HEK293 (cell line): Measurements from ENCODE around the gene PSMB1.

Source experiments
- CTCF ChIA-PET: fragments of 350-600 bp; formaldehyde crosslinking; extraction: SDS; loops from one replicate; lab custom pipeline; 2021; ENCODE audit warnings: antibody characterized with exemption; lab: Yijun Ruan, JAX
- POLR2A ChIA-PET: fragments of 300-600 bp; formaldehyde crosslinking; extraction: SDS; loops from one replicate; lab custom pipeline; 2020; ENCODE audit warnings: antibody characterized with exemption, inconsistent platforms; lab: Yijun Ruan, JAX
- H3K27ac ChIP-seq: fragments of 200-500 bp; sonication (Bioruptor generic); 2 replicates; pipeline ENCODE4 v1.5.1; 2014; ENCODE audit warnings: low read depth, low read length, control low read depth, inconsistent platforms; ENCODE audit errors: extremely low read depth
- H3K36me3 ChIP-seq, 2 experiments: fragments of 200-500 bp in 1 of 2; sonication (Bioruptor generic) in 1 of 2; 1 replicate in 1 of 2; 2 replicates in 1 of 2; pipeline ENCODE4 v1.5.1; 2014 to 2017; ENCODE audit warnings: inconsistent platforms in 2 of 2, low read length in 2 of 2; ENCODE audit not compliant: control insufficient read depth in 2 of 2, insufficient read depth in 1 of 2
- H3K4me1 ChIP-seq: fragments of 200-500 bp; sonication (Bioruptor generic); 2 replicates; pipeline ENCODE4 v1.5.1; 2014; ENCODE audit warnings: mild to moderate bottlenecking, low read length, inconsistent platforms; ENCODE audit not compliant: control insufficient read depth, insufficient read depth
- H3K4me3 ChIP-seq: 2 replicates; pipeline ENCODE4 v1.5.1; 2011; ENCODE audit warnings: low read depth, mild to moderate bottlenecking, control low read depth, low read length, moderate library complexity
- H3K9me3 ChIP-seq: fragments of 200-500 bp; sonication (Bioruptor generic); 2 replicates; pipeline ENCODE4 v1.5.1; 2014; ENCODE audit warnings: low read depth, low read length, inconsistent platforms; ENCODE audit not compliant: control insufficient read depth, insufficient read depth
- BCL11A ChIP-seq: fragments of 450-650 bp; formaldehyde crosslinking; IDR thresholded peaks from 2 replicates; pipeline ENCODE4 v1.5.1; 2016; ENCODE audit warnings: low read depth, missing biosample characterization, missing genetic modification characterization
- FEZF1 ChIP-seq: fragments of 450-650 bp; formaldehyde crosslinking; IDR thresholded peaks from 2 replicates; pipeline ENCODE4 v1.5.1; 2016; ENCODE audit warnings: missing biosample characterization, missing genetic modification characterization
- GFI1B ChIP-seq: fragments of 450-650 bp; formaldehyde crosslinking; IDR thresholded peaks from 2 replicates; pipeline ENCODE4 v1.5.1; 2016; ENCODE audit warnings: missing biosample characterization, missing genetic modification characterization
- HOXC10 ChIP-seq: sonication (generic); formaldehyde crosslinking; IDR thresholded peaks from 2 replicates; pipeline ENCODE4 v1.8.1; 2023; ENCODE audit warnings: mild to moderate bottlenecking, missing genetic modification reagents
- IKZF3 ChIP-seq: fragments of 450-650 bp; IDR thresholded peaks from 2 replicates; pipeline ENCODE4 v1.5.0; 2018; ENCODE audit warnings: missing biosample characterization, mild to moderate bottlenecking, missing genetic modification characterization, moderate library complexity
- KLF10 ChIP-seq: fragments of 450-650 bp; IDR thresholded peaks from 2 replicates; pipeline ENCODE4 v1.5.1; 2018; ENCODE audit warnings: missing biosample characterization, mild to moderate bottlenecking, missing genetic modification characterization
- KLF8 ChIP-seq: fragments of 450-650 bp; formaldehyde crosslinking; IDR thresholded peaks from 2 replicates; pipeline ENCODE4 v1.5.1; 2016; ENCODE audit warnings: missing biosample characterization, missing genetic modification characterization
- RBAK ChIP-seq: fragments of 450-650 bp; formaldehyde crosslinking; IDR thresholded peaks from 2 replicates; pipeline ENCODE4 v1.5.1; 2016; ENCODE audit warnings: missing biosample characterization, missing genetic modification characterization
- TCF7L2 ChIP-seq: IDR thresholded peaks from 2 replicates; pipeline ENCODE4 v1.6.1; 2011; ENCODE audit warnings: low read depth, mild to moderate bottlenecking, inconsistent platforms, low read length, moderate library complexity, borderline replicate concordance
- ZEB2 ChIP-seq: fragments of 450-650 bp; formaldehyde crosslinking; IDR thresholded peaks from 2 replicates; pipeline ENCODE4 v1.5.1; 2016; ENCODE audit warnings: missing biosample characterization, missing genetic modification characterization
- ZFP41 ChIP-seq: fragments of 450-650 bp; formaldehyde crosslinking; IDR thresholded peaks from 2 replicates; pipeline ENCODE4 v1.5.1; 2016; ENCODE audit warnings: missing biosample characterization, missing genetic modification characterization, borderline replicate concordance
- ZNF10 ChIP-seq: fragments of 450-650 bp; formaldehyde crosslinking; IDR thresholded peaks from 2 replicates; pipeline ENCODE4 v1.5.1; 2017; ENCODE audit warnings: missing biosample characterization, missing genetic modification characterization
- ZNF112 ChIP-seq: fragments of 450-650 bp; formaldehyde crosslinking; IDR thresholded peaks from 2 replicates; pipeline ENCODE4 v1.5.0; 2017; ENCODE audit warnings: missing biosample characterization, missing genetic modification characterization
- ZNF132 ChIP-seq: fragments of 450-650 bp; formaldehyde crosslinking; IDR thresholded peaks from 2 replicates; pipeline ENCODE4 v1.5.1; 2017; ENCODE audit warnings: missing biosample characterization, missing genetic modification characterization, borderline replicate concordance
- ZNF324 ChIP-seq: fragments of 450-650 bp; formaldehyde crosslinking; IDR thresholded peaks from 2 replicates; pipeline ENCODE4 v1.5.1; 2016; ENCODE audit warnings: missing biosample characterization, missing genetic modification characterization
- ZNF335 ChIP-seq: fragments of 450-650 bp; formaldehyde crosslinking; conservative IDR thresholded peaks from 2 replicates; pipeline ENCODE4 v1.5.1; 2016; ENCODE audit warnings: missing biosample characterization, missing genetic modification characterization
- ZNF394 ChIP-seq: fragments of 450-650 bp; formaldehyde crosslinking; IDR thresholded peaks from 2 replicates; pipeline ENCODE4 v1.5.1; 2016; ENCODE audit warnings: missing biosample characterization, missing genetic modification characterization, mild to moderate bottlenecking, moderate library complexity, borderline replicate concordance
- ZNF510 ChIP-seq: fragments of 450-650 bp; formaldehyde crosslinking; IDR thresholded peaks from 2 replicates; pipeline ENCODE4 v1.5.1; 2018; ENCODE audit warnings: mild to moderate bottlenecking, missing genetic modification characterization, missing biosample characterization; ENCODE audit not compliant: insufficient replicate concordance
- ZNF514 ChIP-seq: fragments of 450-650 bp; formaldehyde crosslinking; IDR thresholded peaks from 2 replicates; pipeline ENCODE4 v1.5.1; 2016; ENCODE audit warnings: missing biosample characterization, missing genetic modification characterization
- ZNF521 ChIP-seq: fragments of 450-650 bp; formaldehyde crosslinking; IDR thresholded peaks from 2 replicates; pipeline ENCODE4 v1.5.1; 2017; ENCODE audit warnings: missing biosample characterization, mild to moderate bottlenecking, missing genetic modification characterization
- ZNF548 ChIP-seq: fragments of 450-650 bp; formaldehyde crosslinking; IDR thresholded peaks from 2 replicates; pipeline ENCODE4 v1.5.1; 2016; ENCODE audit warnings: missing biosample characterization, missing genetic modification characterization
- ZNF629 ChIP-seq: fragments of 450-650 bp; formaldehyde crosslinking; IDR thresholded peaks from 2 replicates; pipeline ENCODE4 v1.5.1; 2017; ENCODE audit warnings: missing biosample characterization, missing genetic modification characterization
- ZNF660 ChIP-seq: fragments of 450-650 bp; IDR thresholded peaks from 2 replicates; pipeline ENCODE4 v1.5.1; 2018; ENCODE audit warnings: missing biosample characterization, mild to moderate bottlenecking, missing genetic modification characterization
- ZNF664 ChIP-seq: fragments of 450-650 bp; formaldehyde crosslinking; IDR thresholded peaks from 2 replicates; pipeline ENCODE4 v1.5.1; 2016; ENCODE audit warnings: missing biosample characterization, missing genetic modification characterization
- ZNF670 ChIP-seq: fragments of 450-650 bp; formaldehyde crosslinking; IDR thresholded peaks from 2 replicates; pipeline ENCODE4 v1.5.1; 2016; ENCODE audit warnings: missing biosample characterization, missing genetic modification characterization, low read depth
- ZNF677 ChIP-seq: fragments of 450-650 bp; IDR thresholded peaks from 2 replicates; pipeline ENCODE4 v1.5.0; 2018; ENCODE audit warnings: missing biosample characterization, mild to moderate bottlenecking, missing genetic modification characterization, moderate library complexity
- TF ChIP-seq, protein P1 (sequence below): fragments of 450-650 bp; formaldehyde crosslinking; IDR thresholded peaks from 2 replicates; pipeline ENCODE4 v1.5.1; 2017; ENCODE audit warnings: missing biosample characterization, missing genetic modification characterization
- TF ChIP-seq, protein P2 (sequence below): fragments of 450-650 bp; formaldehyde crosslinking; IDR thresholded peaks from 2 replicates; pipeline ENCODE4 v1.5.1; 2016; ENCODE audit warnings: missing biosample characterization, missing genetic modification characterization

PSMB1 gene

DNA sequence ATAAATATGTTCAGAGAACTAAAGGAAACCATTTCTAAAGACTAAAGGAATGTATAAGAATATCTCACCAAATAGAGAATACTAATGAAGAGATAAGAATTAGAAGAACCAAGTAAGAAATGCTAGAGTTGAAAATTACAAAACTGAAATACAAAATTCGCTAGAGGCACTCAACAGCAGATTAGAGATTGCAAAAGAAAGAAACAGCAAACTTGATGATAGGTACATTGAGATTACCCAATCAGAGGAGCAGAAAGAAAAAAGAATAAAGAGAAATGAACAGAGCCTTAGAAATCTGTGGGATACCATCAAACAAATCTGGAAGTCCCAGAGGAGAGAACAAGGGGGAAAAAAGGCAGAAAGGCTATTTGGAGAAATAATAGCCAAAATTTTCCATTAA lies 37.6 kb upstream of the PSMB1 start:
- Histone ChIP-seq H3K9me3 (no peaks in the 10 kb centered on the region), H3K36me3 (no peaks in the 10 kb centered on the region), H3K27ac (no peak overlapping the region), H3K4me1 (no peaks in the 10 kb centered on the region), H3K4me3 (no peak overlapping the region)
- POLR2A ChIA-PET = no interaction called here
- TF ChIP-seq, protein P1, sequence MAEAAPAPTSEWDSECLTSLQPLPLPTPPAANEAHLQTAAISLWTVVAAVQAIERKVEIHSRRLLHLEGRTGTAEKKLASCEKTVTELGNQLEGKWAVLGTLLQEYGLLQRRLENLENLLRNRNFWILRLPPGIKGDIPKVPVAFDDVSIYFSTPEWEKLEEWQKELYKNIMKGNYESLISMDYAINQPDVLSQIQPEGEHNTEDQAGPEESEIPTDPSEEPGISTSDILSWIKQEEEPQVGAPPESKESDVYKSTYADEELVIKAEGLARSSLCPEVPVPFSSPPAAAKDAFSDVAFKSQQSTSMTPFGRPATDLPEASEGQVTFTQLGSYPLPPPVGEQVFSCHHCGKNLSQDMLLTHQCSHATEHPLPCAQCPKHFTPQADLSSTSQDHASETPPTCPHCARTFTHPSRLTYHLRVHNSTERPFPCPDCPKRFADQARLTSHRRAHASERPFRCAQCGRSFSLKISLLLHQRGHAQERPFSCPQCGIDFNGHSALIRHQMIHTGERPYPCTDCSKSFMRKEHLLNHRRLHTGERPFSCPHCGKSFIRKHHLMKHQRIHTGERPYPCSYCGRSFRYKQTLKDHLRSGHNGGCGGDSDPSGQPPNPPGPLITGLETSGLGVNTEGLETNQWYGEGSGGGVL (tag by site-specific recombination) = no peak
- TF ChIP-seq ZFP41 = no peak
- no peak for TF ChIP-seq BCL11A
- TF ChIP-seq ZNF132 = no peak
- no peak for TF ChIP-seq KLF10 (tag by site-specific recombination)
- TF ChIP-seq ZNF112 (tag by site-specific recombination) = no peak
- no peak for TF ChIP-seq ZNF324 (tag by site-specific recombination)
- TF ChIP-seq ZNF548 (tag by site-specific recombination) = no peak
- TF ChIP-seq ZNF514 (tag by site-specific recombination) = no peak
- no peak for TF ChIP-seq RBAK (tag by site-specific recombination)
- TF ChIP-seq ZNF10 = no peak
- CTCF ChIA-PET = interaction anchor here (0.9 kb wide), 1 partner anchor 50 kb away, joined by 4 read pairs; no protein-coding TSS in a partner anchor

DNA sequence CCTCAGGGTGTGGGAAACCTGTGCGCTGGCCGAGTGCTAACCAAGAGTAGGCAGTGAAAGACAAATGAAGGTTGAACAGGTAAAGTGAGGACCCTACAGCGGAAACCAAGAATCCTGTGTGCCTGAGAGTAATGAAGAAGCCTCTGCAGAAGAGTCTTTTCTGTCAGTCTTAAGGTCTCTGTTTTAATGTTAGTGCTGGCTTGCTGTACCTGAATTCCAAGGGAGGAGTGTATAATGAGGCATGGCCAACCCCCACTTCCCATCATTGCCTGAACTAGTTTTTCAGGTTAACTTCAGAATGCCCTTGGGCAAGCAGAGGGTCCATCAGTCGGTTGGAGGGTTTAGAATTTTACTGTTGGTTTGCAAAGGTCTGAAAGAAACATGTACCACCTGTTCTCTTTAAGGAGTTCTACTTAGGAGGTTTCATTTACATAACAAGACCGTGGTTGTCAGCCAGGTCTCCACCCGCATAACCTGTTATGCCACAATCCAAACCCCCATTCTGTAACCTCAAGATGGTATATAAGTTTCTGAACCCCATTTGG lies 31.9 kb upstream of the PSMB1 start:
- POLR2A ChIA-PET = interaction anchor here (1.0 to 1.7 kb wide), 5 partner anchors 8 to 782 kb away, joined by 3 to 16 read pairs (median 7); partner anchors contain the start of genes PSMB1 and TBP
- H3K36me3 ChIP-seq = peaks cover 5 to 34% of the 10 kb centered on the region in 2 experiments; a peak in 1 of 3 replicates
- TF ChIP-seq ZNF335 (tag by site-specific recombination) (peak; percentile 68), ZEB2 (tag by site-specific recombination) (no peak), ZNF510 (tag by site-specific recombination) (no peak), ZNF629 (tag by site-specific recombination) (0 out of 2 replicates have a peak, but pooled peaks have one; percentile 7), FEZF1 (tag by site-specific recombination) (no peak), ZNF521 (no peak), GFI1B (tag by site-specific recombination) (no peak)
- H3K4me1 ChIP-seq = no peaks in the 10 kb centered on the region
- H3K4me3 ChIP-seq = peak overlapping the region; percentile 99
- no peaks in the 10 kb centered on the region for H3K9me3 ChIP-seq
- H3K27ac ChIP-seq = no peak overlapping the region; the same call in 1 of the 2 replicates
- CTCF ChIA-PET = interaction anchor here (1.1 kb wide), 1 partner anchor 11 kb away, joined by 3 read pairs; no protein-coding TSS in a partner anchor

DNA sequence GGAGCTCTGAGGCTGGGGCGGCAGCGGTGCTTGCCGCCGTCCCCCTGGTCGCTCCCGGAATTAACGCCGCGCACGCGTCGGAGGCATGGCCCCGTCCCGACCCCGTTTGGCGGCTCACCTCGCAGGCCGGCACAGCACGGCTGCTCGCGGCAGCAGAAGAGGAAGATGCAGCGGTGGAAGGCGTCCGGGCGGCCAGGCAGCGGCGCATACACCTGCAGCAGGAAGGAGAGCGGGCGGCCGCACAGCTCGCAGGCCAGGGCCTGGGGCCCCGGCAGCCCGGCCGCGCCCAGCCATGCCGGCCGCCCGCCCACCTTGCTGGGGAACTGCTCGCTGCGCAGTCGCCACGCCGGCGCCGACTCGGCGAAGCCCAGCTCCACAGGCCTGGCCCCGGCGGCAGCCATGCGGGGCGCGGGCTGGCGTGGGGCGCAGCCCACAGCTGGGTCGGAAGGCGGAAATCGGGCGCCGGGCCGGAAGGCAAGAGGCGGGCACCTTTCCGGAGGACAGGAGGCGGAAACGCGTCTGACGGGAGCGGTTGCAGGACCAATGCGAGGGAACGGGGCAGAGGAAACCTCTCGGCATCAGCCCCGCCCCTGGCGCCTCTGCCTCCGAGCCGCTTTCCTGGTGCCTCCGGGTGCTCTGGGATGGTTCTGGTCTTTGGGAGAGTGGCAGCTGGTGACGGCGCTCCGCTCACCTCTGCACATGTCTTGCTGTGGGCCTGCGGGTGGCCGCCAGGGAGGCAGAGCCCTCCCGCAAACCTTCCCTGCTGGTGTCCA lies 31.3 kb upstream of the PSMB1 start, which contains the start of gene PDCD2:
Gene PDCD2 (minus strand): TSS at position 457 of the 773 bp plus-strand sequence. CDS start 56 bp downstream, at position 401.
- ChIA-PET CTCF (interaction anchor here (0.7 to 1.3 kb wide), 5 partner anchors 9 to 16 kb away, joined by 3 to 7 read pairs (median 4); no protein-coding TSS in a partner anchor), POLR2A (interaction anchor here (1.0 to 1.7 kb wide), 6 partner anchors 9 to 781 kb away, joined by 3 to 16 read pairs (median 6); partner anchors contain the start of genes PSMB1 and TBP)
- TF ChIP-seq ZNF664 (tag by site-specific recombination) (no peak), ZNF629 (tag by site-specific recombination) (peak; percentile 49), TCF7L2 (no peak), HOXC10 (CRISPR knock-in tag) (no peak), KLF8 (tag by site-specific recombination) (peak; percentile 47; the same call in 1 of the 2 replicates), ZNF677 (tag by site-specific recombination) (0 out of 2 replicates have a peak, but pooled peaks have one; percentile 41), ZNF670 (tag by site-specific recombination) (no peak), IKZF3 (0 out of 2 replicates have a peak, but pooled peaks have one; percentile 29), ZNF394 (tag by site-specific recombination) (peak; percentile 45; the same call in 1 of the 2 replicates), ZNF660 (tag by site-specific recombination) (peak; percentile 20; the same call in 1 of the 2 replicates), KLF10 (tag by site-specific recombination) (peak; percentile 36; the same call in 1 of the 2 replicates), BCL11A (no peak)
- TF ChIP-seq, protein P2, sequence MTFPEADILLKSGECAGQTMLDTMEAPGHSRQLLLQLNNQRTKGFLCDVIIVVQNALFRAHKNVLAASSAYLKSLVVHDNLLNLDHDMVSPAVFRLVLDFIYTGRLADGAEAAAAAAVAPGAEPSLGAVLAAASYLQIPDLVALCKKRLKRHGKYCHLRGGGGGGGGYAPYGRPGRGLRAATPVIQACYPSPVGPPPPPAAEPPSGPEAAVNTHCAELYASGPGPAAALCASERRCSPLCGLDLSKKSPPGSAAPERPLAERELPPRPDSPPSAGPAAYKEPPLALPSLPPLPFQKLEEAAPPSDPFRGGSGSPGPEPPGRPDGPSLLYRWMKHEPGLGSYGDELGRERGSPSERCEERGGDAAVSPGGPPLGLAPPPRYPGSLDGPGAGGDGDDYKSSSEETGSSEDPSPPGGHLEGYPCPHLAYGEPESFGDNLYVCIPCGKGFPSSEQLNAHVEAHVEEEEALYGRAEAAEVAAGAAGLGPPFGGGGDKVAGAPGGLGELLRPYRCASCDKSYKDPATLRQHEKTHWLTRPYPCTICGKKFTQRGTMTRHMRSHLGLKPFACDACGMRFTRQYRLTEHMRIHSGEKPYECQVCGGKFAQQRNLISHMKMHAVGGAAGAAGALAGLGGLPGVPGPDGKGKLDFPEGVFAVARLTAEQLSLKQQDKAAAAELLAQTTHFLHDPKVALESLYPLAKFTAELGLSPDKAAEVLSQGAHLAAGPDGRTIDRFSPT (tag by site-specific recombination) = peak; percentile 57

More for the DNA sequence above, 31.3 kb upstream of the PSMB1 start, which contains the start of gene PDCD2:
- no peaks in the 10 kb centered on the region for H3K9me3 ChIP-seq
- peak within 1 kb of the TSS; percentile 74 for H3K27ac ChIP-seq
- peak within 1 kb of the TSS; percentile 99 for H3K4me3 ChIP-seq
- peaks cover 5 to 41% of the 10 kb centered on the region in 2 experiments; a peak in 1 of 3 replicates for H3K36me3 ChIP-seq
- H3K4me1 ChIP-seq = no peaks in the 10 kb centered on the region
